NCI-H69 (cell line): ENCODE measurements around the gene MPDU1.

ENCODE experiments used
- DNase-seq: peaks from one replicate; lab custom pipeline; 2025; lab: John Stamatoyannopoulos, UW

MPDU1 gene

GRCh38 chr17:7560172-7561027, 23.3 kb upstream of the MPDU1 start:
- peak; percentile 76 for DNase-seq

- DNase-seq, result peak; percentile 88
Observed at GRCh38 chr17:7561028-7561575, 22.6 kb upstream of the MPDU1 start.

- DNase-seq, result peak; percentile 91
Observed at GRCh38 chr17:7561589-7562207, 22.0 kb upstream of the MPDU1 start, which contains the start of gene SENP3. Gene SENP3 (plus strand): TSS chr17:7561919. CDS start chr17:7563077, 1,158 bp downstream.

- DNase-seq, result no peak
Observed at GRCh38 chr17:7562208-7562605, 21.4 kb upstream of the MPDU1 start.

GRCh38 chr17:7563115-7563869, 20.4 kb upstream of the MPDU1 start:
- DNase-seq, result no peak

- DNase-seq, result no peak
Observed at GRCh38 chr17:7569571-7569970, 14.1 kb upstream of the MPDU1 start.

GRCh38 chr17:7570351-7570750, 13.3 kb upstream of the MPDU1 start:
- no peak for DNase-seq

- no peak for DNase-seq
Observed at GRCh38 chr17:7572338-7572587, 11.4 kb upstream of the MPDU1 start.

- peak; percentile 96 for DNase-seq
Observed at GRCh38 chr17:7572588-7573323, 10.9 kb upstream of the MPDU1 start.

GRCh38 chr17:7573324-7574080, 10.2 kb upstream of the MPDU1 start:
- peak; percentile 90 for DNase-seq

GRCh38 chr17:7574176-7574953, 9.3 kb upstream of the MPDU1 start:
- DNase-seq, result no peak

- no peak for DNase-seq
Observed at GRCh38 chr17:7575481-7575883, 8.2 kb upstream of the MPDU1 start.

- no peak for DNase-seq
Observed at GRCh38 chr17:7575959-7576358, 7.7 kb upstream of the MPDU1 start.

- no peak for DNase-seq
Observed at GRCh38 chr17:7576432-7576937, 7.2 kb upstream of the MPDU1 start.

- DNase-seq, result no peak
Observed at GRCh38 chr17:7577327-7578199, 6.1 kb upstream of the MPDU1 start.

GRCh38 chr17:7579001-7579833, 4.4 kb upstream of the MPDU1 start, which contains the start of gene CD68:
Gene CD68 (plus strand): TSS chr17:7579638. CDS start chr17:7579678, 40 bp downstream.
- peak; percentile 64 for DNase-seq

GRCh38 chr17:7579834-7580603, 3.6 kb upstream of the MPDU1 start:
- no peak for DNase-seq
